Stimulated activated CD4-positive, alpha-beta T cell treated with anti-CD3 and anti-CD28 coated beads, TNF-alpha, amount 100 ng/mL, for 4 hours (primary cell): ENCODE data around the gene ZNF79.
"Not testable (repeated sequence)": the region's sequence is repeated elsewhere in the genome, so short reads cannot be mapped to it uniquely, and the experiment has no call there.

Experiments used
- DNase-seq, 3 experiments: peaks; one replicate each; pipeline ENCODE4 v3.0.0-alpha.2; 2020; ENCODE audit warnings: low read depth in 3 of 3

The ZNF79 gene

DNA sequence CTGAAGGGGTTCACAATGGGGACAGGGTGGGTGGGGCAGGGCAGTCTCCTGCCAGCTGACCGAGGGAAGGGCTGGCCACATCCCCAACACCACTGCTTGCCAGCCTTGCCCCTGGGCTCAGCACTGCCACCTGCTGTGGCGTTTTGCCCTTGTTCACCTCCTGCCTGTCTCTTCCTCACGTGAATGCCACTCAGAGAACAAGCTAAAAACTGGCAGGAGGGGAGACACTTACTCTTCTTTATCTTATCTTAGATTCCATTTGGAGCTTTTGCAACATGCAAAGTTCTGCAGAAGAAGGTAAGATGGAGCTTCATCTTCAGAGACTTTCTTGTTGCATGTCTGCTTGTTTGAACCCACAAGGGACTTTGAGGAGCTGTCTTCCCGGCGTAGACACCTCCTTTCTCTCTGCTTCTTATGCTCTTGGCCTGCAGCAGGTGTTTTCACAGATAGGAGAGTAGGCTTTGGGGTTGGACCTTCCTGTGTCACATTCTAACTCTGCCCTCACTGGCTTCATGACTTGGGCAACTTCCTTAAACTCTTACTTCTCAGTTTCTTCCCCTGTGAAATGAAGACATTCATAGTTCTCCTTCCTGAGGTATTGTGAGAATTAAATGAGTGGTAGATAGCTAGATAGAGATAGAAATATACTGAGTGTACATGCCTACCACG lies 31.3 kb downstream of the ZNF79 start:
- DNase-seq = no peak

DNA sequence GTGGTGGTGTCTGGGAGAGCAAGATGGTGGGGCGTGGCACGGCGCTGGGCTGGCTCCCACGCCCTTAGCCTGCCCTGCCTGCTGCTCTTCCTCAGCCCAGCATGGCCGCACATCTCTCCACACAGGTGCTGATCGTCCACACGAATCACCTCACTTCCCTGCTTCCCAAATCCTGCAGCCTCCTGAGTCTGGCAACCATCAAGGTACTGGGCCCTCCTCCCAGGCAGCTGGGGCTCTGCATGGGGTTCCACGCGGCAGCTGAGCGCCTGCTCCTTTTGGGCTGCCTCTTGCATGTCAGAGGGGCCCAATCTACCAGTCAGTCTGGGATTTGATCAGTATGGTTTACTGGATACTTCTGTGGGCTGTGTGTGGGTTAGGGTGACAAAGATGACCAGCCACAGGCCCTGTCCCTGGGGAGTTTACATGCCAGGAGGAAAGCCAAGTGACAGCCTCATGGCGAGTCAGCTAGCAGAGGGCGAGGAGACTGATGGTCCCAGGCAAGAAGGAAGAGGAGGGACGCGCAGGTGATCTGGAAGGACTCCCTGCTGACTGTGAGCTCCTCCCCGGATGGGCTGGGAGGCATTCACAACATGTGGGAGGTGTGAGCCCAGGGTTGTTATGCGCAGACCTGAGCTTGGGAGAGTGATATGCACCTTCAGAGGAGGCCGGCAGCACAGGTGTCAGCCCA lies 33.2 kb downstream of the ZNF79 start:
- no peak for DNase-seq

DNA sequence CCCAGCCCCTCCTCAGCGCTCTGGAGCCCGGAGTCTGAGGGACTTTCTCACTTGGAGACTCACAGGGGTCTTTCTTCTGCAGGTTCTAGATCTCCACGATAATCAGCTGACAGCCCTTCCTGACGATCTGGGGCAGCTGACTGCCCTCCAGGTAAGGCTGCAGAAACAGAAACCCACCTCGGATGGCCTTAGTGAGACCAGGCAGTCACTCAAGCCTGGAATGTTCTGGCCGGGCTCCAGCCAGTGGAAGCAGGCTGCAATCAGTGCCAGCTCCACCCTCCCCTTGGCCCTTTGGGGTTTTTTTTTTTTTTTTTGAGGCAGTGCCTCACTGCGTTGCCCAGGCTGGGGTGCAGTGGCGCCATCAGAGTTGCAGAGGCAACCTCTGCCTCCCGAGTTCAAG lies 34.7 kb downstream of the ZNF79 start:
- no peak for DNase-seq

DNA sequence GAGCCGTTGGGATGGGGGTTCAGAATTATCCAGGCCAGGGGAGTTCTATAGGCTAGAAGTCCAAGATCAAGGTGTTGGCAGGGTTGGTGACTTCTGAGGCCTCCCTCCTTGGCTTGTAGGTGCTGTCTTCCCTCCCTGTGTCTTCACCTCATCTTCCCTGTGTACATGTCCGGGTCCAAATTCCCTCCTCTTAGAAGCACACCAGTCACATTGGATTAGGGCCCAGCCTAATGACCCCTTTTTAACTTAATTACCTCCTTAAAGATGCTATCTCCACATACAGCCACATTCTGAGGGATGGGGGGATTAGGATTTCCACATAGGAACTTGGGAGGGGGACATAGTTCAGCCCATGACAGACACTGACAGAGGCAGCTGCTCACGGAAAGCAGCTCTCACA lies 39.2 kb downstream of the ZNF79 start:
- no peak for DNase-seq

DNA sequence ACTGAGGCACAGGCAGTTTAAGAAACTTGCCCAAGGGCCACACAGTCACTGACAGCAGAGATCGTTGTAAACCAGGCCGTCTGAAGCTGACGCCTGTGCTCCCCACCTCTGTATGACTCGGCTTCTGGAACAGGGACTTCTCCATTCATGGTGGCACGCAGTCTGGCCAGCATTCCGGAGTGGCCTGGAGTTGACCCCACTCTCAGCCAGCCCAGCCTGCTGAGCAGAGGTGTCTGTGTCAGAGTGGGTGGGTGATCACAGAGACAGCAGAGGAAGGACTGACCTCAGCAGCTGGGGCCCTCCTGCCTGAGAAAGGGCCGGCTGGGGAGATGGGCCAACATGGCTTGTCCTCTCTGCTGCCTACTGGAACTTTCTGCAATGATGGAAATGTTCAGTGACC lies 39.7 kb downstream of the ZNF79 start:
- no peak for DNase-seq

DNA sequence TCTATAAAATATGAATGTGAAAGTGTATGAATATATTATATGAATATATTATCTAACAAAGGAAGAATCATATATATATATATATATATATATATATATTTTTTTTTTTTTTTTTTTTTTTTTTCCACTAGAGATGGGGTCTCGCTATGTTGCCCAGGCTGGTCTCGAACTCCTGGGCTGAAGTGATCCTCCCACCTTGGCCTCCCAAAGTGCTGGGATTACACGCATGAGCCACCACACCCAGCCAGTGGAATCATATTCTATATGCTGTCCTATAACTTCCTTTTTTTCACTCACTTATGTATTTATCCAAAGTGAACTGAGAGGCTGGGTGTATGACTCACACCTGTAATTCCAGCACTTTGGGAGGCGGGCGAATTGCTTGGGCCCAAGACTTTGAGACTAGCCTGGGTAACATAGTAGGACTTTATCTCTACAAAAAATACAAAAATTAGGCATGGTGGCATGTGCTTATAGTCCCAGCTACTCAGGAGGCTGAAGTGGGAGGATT lies 42.3 kb downstream of the ZNF79 start:
- DNase-seq = not testable (repeated sequence)

DNA sequence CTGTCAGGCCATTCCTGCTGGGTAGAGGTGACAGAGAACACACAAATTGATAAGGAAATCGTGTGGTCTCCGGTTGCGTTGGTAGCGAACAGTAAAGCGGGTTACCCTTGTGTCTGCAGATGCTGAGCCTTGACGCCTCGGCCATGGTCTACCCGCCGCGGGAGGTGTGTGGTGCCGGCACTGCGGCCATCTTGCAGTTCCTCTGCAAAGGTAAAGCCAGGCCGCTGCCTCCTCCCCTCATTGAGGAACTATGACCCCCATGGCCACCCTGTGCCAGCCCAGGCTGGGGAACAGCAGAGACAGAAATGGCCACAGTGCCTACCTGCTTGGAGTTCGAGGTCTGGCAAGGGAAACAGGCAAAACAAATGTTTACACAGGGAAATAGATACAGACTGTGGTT lies 43.4 kb downstream of the ZNF79 start:
- no peak for DNase-seq

DNA sequence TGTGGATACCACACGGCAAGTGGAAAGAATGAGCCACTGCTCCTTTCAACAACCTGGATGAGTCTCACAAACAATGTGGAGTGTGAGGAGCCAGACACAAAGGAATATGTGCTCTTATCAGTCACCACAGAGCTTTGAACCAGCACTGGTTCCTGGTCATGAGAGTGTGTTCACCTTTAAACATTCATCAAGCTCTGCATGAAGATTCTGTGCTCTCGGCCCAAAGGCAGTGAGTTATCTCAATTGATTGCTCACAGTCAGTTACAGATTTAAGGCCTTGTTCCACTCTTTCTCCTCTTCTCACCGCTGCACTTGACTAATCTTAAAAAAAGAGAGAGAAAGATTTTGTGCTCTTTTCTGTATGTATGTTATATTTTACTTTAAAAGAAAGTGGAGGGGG lies 46.5 kb downstream of the ZNF79 start:
- DNase-seq = no peak

DNA sequence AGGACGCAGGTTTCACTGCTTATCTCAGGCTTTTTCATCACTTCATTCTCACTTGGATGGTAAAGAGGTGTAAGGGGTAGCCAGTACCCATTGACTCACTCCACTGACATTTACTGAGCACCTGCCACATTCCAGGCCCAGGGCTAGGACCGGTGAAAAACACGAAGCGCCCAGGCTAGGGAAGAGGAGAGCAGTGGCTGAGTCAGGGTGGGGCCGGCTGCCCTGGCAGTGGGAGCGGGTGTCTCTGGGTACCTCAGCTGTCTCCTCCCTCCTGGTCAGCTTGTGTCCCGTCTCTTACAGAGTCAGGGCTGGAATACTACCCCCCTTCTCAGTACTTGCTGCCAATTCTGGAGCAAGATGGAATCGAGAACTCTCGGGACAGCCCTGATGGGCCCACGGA lies 49.3 kb downstream of the ZNF79 start:
- DNase-seq = no peak

DNA sequence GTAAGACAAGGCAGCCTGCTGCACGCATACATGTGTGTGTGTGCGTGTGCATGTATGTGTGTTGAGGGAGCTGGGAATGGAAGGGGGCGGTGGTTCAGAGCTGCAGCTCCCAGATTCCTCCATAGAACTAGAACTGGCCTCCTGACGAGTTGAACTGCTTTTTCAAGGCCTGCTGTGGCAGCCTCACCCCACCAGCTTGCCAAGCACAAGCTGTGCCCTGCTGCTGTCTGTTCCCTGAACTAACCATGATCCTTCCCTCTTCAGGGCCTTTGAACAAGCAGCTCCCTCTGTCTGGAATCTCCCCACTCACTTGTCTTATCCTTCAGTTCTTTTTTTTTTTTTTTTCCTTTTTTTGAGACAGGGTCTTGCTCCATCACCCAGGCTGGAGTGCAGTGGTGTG lies 49.8 kb downstream of the ZNF79 start:
- DNase-seq = no peak

DNA sequence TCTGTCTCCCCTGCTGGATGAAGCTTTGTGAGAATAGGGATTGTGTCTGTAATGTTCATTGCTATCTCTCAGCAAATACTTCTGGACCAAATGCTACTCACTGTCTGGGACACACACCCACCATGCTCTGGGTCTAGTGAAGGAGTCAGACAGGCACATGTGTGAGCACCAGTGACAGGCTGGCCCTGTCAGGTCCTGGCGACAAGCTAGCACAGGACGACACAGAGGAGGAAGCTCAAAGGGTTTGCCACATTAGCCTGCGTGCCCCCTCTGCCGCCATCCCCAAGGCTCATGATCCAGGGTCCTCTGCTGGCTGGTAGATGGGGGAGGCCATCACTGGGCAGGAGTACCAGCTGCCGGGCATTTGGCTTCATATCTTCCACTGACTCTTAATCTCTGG lies 50.4 kb downstream of the ZNF79 start:
- DNase-seq = no peak

DNA sequence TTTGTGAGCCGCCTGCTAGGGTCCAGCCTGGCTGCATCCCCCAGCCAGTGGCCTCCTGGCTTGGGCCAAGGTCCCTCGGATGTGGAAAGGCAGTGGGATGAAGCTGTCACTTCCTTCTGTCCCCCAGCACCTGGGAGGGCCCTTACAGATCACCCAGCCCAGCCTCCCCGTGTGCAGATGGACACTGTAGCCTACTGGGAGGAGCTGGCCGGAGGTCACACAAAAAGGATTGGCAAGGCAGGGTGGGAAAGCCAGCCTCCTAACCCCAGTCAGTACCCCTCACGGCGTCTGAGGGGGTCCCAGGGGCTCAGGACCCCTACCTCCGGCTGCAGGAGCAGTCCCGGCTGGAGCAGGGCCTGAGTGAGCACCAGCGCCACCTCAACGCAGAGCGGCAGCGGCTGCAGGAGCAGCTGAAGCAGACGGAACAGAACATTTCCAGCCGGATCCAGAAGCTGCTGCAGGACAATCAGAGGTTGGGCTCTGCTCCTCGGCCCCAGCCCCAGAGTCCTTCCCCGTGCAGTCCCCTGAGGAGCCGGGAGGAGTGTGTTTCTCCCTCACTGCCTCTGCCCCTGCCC lies 55.4 kb downstream of the ZNF79 start:
- no peak for DNase-seq

DNA sequence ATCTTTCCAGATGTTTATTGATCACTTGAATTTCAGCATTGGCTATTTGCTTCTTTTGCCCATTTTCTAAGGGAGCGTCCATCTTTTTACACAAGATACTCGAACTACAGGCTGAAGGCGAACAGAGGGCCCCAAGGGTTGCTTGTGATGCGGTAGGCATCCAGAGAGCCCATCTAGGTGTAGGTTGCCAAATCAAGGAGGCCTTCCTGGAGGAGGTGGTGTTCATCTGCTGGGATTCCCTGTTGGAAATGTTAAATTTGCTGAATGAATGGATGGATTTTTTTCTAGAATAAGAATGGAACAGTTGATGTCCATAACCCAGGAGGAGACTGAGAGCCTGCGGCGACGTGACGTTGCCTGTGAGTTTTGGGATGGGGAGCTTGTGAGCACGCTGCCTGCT lies 58.5 kb downstream of the ZNF79 start:
- no peak for DNase-seq

DNA sequence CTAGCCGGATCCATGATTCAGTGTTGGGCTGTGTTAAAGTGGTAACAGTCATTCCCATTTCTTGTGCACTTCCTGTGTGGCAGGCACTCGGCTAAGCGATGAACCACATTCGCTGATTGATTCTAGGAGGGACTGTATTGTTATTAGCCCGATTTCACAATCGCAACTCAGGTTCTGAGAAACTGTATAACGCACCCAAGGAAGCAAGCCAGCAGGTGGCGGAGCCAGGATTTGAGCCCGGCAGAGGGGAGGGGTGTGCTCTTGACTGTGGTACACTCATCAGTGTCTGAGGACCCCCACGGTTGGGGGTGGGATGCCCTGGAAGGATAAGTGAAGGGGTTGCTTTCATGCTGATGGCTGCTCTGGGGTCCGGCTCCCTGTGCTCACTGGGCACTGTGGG lies 61.8 kb downstream of the ZNF79 start:
- DNase-seq = no peak

DNA sequence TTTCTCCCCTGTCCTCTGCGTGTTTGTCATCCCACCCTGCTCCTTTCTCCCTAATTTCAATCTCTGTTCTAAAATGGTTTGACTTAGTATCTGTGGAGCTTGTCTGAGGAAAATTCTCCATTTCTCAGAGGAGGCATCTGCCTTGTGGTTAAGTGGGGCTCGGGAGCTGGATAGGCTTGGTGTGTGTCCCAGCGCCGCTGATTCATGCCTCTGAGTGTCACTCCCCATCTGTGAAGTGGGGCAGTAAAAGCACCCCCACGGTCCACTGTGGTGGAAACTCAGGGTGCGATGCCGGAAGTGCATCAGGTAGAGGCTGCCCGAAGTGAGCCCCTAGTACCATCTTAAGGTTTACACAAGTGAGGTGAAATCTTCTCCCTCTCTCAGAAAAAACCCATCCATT lies 64.8 kb downstream of the ZNF79 start:
- DNase-seq = no peak

DNA sequence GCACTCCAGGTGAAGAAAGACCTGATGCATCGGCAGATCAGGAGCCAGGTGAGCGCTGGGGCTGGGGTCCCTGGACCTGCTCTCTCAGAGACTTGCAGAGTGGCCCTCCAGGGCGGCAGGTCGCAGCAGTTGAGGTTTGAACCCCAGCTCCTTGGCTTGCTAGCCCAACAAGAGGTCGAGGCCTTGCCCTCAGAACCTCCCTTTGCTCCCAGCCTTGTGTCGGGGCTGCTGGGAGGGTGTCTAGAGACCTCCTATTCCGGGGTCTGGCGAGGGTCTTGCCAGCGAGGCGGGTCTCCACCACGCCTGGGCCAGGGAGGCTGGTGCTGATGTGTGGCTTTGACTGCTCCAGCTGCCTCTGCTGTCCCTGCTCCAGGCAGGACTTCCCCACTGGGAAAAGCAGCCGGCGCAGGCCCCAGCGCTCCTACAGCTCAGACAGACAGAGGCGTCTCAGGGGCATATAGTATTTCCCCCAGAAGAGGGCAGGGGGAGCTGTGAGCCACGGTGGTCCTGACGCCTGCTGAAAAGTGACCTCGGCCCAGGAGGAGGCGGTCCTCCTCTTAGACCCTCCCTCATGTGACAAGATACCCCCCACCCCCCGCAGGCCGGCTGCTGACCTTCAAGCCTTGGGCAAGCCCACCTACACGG lies 65.4 kb downstream of the ZNF79 start:
- no peak for DNase-seq

DNA sequence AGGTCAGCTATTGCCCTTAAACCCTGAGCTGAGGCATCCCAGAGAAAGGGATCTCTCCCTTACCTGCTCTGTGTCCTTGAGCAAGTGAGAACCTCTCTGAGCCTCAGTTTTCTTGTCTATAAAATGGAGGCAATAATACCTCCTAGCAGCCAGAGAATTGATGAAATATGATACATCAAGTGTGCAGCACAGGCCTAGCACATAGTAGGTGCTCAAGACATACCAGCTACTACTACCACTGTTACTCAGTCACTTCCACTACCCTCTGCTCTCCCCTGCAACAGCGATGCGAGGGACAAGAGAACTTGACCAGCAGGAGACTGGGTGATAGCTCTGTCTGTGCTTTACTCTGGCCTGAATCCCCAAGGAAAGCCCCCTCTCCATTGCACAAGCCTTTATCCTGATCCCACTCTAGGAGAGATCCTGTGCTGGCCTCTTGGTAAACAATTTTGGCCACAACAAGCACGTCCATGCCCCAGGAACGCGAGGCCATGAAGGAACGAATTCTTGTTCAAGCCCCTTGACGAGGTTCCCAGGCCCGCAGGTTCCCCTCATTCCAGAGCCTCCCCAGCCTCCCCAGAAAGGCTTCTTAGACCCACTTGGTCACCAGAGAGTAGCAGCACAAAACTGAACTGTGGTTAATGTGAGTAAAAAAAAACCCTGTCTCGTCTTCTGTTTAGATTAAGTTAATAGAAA lies 66.5 kb downstream of the ZNF79 start:
- no peak for DNase-seq

DNA sequence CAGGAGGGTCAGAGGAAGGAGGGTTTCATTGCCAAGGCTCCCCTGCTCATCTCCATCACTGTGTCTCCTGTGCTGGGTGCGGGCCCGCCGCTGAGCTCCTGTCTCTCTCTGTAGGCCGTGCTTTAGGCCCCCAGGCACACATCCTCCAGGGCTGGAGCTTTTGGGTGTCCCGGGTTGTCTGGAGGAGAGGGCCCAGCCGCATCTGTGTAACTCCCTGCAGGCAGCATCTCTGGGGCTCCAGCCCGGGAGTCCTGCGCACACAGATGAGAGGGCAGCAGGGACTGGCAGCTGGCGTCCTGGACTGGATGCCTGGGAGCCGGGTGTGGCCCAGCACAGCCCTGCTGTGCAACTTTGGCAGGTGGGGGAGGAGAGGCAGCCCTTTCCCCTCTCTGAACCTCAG lies 67.3 kb downstream of the ZNF79 start:
- DNase-seq = no peak

DNA sequence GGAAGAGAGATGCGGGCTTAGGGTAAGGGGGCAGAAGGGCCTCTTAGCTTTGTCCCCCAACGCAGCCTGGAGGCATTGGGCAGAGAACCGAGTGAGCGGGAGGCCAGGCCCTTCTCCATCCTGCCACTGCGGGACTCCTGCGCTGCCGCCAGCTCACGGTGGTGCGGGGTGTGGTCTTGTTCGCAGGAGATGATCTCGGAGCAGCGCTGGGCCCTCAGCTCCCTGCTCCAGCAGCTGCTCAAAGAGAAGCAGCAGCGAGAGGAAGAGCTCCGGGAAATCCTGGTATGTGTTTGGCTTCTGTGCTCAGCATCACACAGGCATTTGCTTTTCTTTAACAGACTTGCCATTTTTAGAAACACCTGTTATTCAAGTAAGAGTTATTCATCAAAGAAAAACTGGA lies 68.4 kb downstream of the ZNF79 start:
- DNase-seq = no peak

DNA sequence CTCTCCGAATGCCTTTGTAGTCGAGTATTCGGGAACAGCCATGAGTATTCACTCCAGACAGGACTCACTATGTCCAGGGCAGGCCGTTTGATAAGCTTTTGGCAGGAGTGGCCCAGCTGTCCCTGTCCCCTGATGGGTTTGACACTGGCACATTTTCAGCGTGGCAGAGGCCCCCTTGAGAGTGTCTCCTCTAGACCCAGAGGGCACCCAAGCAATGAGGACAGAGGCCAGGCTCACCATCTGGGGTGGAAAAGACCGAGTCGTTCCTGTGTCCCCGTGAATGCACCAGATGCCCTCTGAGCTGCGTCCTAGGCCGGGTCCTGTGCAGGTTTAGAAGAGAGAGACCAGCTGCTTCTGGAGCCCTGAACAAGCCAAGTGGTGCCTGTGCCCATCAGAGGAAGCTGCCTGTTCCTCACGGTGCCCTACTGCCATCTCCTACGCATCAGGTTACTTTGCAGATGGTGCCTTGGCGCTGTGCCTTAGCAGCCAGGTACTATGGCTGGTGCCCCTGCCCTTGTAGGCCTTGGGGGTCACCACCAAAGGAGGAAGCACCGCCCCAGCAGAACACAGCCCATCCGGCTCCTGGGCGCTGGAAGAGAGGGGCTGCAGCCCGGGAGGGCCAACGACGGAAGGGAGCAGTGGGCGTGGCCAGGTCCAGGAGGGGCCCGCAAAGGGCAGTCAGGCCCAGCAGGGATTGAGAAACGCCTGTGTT lies 69.6 kb downstream of the ZNF79 start:
- DNase-seq = no peak

DNA sequence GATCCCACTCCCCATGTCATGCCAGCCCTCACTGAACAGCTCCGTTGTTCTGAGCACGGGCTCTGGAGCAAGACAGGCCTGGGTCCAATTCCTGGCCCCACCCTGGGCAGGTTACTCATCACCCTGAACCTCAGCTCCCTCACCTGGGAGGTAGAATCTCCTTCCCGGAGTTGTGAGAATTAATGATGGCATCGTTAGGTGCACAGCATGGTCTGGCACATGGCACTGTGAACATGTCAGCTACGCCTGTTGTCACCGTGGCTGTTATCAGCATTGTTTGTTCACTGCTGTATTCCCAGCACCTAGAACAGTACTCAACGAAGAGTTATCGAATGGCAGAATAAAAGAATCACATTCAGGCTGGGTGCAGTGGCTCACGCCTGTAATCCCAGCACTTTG lies 70.1 kb downstream of the ZNF79 start:
- no peak for DNase-seq
